Stimulated activated CD8-positive, alpha-beta memory T cell treated with anti-CD3 and anti-CD28 coated beads, Interleukin-12 subunit alpha, Interleukin-12 subunit beta, amount 100 ng/mL, for 4 hours (primary cell): ENCODE measurements around the gene CHST1.

Experiments used
- DNase-seq: peaks from one replicate; pipeline ENCODE4 v3.0.0-alpha.2; 2020; ENCODE audit warnings: low read depth

CHST1 gene

DNA sequence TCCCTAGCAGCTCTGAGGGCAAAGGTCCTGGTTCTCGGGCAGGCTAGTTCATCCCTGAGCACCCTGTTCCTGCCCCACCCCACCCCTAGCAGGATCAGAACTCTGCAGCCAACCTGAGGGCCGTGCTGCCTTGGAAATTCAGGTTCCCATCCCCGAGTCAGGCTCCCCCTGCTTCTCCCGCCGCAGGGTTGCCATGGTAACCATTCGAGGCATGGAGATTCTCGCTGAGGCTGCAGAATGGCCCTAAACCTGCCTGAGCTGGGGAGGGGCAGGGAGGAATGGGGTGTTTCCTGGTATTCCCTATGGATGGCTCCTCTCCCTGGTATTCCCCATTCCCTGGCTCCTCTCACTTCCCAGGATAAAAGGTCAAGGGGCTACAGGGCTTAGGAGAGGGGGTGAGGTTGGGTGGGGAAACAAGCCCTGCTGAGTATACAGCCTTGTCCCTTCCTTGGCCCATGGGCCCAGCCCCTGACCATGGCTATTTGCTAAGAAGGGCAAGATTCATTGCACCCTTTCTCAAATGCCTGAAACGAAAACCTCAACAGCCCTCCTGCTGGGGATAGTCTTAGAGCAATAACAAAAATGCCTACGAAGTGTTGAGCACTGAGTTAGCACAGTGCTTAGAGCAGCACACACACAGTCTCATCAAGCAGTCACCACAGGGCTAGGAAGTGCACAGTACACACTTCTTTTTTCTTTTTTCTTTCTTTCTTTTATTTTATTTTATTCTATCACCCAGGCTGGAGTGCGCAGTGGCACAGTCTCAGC is 58.7 kb downstream of the CHST1 start:
- no peak for DNase-seq

DNA sequence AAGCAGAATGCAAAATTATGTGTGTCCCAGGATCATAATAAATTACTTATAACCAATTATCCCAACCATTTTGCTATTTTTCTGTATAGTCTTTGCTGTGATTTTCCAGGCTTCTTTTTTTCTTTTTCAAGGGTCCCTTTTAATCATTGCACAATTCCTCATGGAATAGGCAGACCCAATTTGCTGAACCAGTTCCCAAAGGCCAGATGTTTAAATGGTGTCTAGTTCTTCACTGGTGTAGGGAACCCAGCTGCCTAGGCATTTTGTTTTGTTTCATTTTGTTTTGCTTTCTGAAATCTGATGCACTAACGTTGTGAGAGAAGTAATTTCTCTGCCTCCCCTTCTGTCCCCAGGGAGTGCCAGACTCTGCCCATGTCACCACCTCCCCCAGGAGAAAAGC is 60.4 kb downstream of the CHST1 start:
- no peak for DNase-seq

DNA sequence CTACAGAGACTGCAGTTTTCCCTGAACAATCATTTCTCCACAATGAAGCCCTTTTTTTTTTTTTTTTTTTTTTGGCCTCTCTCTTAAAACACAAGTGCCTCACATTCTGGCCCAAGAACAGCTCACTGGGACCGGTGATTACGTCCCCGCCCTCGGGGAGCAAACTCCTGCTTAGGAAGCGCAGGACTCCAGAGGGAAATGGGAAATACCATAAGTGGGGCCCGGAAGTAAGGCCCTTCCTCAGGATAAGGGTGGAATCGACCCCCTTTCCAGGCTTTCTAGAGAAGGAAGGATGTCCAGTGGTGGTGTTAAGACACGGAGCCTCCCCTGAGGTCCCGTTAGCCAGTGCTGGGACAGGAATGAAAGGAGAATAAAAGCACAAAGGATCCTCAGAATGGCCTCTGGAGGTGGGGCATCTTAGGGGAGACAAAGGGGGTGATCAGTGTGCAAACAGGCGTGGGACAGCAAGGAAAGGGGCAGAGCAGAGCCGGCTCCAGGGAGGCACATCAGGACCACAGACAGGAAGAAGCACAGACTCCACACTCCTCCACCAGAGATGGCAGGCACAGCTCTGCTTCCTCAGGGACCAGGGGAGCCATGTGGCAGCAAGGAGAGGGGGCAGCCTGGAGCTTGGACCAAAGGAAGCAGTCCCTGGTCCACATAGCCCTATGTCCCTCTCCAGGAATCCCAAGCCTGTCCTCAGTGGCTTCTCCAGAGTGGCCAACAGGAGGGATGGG is 61.3 kb downstream of the CHST1 start:
- DNase-seq: no peak

DNA sequence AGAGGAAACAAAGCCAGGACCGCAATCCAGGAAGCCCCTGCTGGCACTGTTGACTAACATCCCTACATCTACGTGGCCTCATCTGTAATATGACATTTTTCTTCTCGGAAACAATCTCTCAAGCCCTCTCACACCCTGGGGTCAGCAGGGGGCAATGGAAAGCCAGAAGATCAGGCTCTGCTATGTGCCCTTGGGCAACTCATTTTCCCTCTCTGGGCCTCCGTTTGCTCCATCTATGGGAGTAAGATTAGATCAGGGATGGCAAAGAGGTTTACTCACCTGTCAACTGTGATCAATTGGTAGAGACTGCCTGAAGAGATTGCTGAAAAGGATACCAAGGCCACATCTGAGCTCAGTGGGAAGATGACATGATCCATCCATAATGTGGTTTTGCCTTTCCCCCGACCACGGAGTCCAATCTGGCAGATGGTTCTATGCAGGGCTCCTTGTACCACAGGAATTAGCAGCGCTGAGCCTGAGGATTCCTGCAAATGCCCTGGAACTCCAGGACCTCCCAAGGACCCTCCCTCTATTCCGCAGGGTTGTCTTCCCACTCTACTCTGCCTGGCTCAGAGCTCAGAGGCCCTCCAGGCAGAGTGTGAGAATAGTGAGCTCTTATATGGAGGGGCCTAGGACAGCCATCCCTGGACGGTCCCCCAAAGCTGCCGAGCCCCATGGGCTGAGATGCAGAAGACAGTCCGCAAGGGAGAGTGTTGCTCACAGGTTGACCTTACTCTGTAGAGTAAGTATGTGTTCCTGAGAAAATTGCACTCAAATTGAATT is 66.1 kb downstream of the CHST1 start:
- DNase-seq: no peak
